HG02763 (cell line): ENCODE data around the gene AGPAT3.
"Not testable (repeated sequence)": the region's sequence is repeated elsewhere in the genome, so short reads cannot be mapped to it uniquely, and the experiment has no call there.

ENCODE experiments used
- ATAC-seq: cut with Tn5 transposase; IDR thresholded peaks from one replicate; pipeline ENCODE4 v1.9.1; 2021; ENCODE audit warnings: mild to moderate bottlenecking, moderate library complexity; ENCODE audit not compliant: unreplicated experiment

Gene AGPAT3, protein sequence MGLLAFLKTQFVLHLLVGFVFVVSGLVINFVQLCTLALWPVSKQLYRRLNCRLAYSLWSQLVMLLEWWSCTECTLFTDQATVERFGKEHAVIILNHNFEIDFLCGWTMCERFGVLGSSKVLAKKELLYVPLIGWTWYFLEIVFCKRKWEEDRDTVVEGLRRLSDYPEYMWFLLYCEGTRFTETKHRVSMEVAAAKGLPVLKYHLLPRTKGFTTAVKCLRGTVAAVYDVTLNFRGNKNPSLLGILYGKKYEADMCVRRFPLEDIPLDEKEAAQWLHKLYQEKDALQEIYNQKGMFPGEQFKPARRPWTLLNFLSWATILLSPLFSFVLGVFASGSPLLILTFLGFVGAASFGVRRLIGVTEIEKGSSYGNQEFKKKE

DNA sequence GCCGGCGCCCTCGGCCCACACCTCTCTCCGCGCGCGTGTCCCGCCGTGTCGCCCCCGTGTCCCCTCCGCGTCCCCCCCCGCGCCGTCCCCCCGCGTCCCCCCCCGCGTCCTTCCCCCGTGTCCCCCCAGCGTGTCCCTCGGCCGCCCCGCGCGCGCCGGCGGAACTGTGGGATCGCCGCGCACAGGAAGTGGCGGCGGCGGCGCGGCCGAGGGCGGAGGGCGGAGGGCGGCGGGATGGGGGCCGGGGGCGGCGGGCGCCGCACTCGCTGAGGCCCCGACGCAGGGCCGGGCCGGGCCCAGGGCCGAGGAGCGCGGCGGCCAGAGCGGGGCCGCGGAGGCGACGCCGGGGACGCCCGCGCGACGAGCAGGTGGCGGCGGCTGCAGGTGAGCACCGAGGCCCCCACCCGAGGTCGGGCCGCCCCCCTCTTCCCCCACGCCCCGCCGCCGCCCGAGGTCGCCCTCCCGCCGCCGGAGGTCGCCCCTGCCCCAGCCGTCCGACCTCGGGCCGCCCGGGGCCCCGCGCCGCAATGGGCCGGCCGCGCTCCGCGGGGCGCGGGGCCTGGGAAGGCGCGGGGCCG lies at the start of gene AGPAT3:
AGPAT3 (plus strand) TSS at position 262 of the 578 bp plus-strand sequence. CDS start 94,459 bp downstream, outside the sequence.
- ATAC-seq, result no peak

DNA sequence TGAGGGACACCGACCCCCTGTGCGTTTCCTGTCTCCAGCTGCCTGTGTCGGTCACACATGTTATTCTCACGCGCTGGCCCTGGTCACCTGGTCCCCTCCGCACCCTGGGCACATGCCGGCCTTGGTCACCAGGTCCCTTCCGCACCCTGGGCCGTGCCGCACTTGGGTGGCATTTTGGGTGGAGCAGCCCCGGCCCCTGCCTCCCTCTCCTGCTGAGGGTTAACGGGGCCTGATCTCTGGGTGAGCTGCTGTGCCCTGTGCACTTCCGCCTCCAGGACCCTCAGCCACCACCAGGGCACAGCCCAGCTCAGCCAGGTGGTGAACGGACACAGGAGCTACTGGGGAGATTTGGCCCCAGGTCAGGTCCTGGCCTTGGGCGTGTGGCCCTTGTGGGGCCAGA lies 49.0 kb upstream of the AGPAT3 start:
- ATAC-seq, result no peak

DNA sequence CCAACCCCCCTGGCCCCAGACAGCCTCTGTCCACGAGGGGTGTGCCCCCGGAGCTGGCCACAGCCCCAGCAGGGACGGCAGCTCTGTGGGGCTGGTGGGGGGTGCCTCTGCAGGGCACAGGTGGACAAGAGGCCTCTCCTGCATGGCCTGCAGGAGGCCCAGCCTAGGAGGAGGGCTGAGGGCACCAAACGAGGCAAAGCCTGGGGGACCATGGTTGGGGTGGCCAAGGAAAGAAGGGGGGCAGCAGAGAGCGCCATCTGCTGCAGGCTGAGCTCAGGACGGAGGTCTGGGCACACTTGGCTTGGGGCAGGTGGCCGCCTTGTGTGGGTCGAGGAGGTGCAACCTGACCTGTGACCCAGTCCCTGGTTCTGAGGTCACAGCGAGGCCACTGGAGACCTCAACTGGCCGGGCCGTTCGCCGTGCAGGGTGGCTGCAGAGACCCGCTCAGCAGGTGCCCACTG lies 48.4 kb upstream of the AGPAT3 start:
- ATAC-seq, result no peak

DNA sequence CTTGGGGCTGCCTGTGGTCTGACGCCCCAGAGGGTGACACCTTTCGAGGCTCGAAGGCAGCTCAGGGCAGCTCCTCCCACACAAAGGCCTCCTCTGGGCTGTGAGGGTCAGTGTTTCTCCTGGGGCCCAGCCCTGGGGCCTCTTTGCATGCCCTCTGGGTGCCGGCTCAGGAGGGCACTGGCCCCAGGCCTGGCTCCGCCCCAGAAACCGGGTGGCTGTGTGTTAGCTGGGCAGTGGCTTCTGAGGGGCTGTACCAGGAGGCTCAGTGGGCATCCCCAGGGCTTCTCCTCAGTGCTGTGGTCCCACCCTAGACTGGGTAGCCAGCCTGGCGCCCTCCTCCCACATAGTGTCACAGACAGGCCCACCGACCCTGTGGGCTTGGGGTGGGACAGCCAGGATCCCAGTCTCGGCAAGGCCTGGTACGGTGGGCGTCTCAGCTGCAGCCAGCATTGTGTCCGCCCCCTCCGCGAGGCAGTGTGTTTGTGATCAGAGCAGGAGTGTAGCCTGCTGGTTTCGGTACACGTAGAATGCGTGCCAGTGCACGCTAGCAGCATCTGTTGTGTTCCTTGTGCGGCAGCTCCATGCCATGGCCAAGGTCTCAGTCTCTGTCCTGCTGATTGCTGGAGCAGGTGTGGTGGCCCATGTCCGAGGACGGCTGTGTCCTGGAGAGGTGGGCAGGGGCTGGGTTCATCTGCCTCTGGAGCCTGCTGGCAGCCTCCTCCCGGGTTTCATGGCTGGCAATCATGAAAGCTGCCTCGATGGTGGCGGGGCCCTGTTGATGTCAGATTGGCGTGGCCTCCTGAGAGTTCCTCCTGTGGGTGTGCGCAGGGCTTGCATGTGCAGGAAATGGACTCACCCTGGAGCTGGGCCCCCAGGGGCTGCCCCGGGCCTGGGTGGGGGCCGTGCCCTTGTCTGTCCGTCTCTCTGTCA lies 47.6 kb upstream of the AGPAT3 start:
- no peak for ATAC-seq

DNA sequence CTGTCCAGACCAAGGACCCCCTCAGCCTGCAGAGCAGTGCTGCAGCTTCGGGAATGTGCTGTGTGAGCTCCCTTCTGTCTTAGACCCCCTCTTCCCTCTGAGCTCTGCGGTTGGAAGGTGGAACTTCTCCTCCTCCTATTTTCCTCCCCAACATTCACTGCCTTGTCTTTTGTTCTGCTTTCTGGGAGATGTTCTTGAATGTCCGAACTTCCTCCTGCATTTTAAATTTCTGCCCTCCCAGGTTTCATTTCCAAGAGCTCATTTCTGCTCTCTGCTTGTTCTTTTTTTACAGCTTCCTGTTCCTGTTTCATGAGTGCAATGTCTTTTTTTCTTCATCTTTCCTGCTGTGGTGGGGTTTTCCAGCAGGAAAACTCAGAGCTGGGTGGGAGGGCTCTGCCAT lies 46.3 kb upstream of the AGPAT3 start:
- ATAC-seq, result no peak

DNA sequence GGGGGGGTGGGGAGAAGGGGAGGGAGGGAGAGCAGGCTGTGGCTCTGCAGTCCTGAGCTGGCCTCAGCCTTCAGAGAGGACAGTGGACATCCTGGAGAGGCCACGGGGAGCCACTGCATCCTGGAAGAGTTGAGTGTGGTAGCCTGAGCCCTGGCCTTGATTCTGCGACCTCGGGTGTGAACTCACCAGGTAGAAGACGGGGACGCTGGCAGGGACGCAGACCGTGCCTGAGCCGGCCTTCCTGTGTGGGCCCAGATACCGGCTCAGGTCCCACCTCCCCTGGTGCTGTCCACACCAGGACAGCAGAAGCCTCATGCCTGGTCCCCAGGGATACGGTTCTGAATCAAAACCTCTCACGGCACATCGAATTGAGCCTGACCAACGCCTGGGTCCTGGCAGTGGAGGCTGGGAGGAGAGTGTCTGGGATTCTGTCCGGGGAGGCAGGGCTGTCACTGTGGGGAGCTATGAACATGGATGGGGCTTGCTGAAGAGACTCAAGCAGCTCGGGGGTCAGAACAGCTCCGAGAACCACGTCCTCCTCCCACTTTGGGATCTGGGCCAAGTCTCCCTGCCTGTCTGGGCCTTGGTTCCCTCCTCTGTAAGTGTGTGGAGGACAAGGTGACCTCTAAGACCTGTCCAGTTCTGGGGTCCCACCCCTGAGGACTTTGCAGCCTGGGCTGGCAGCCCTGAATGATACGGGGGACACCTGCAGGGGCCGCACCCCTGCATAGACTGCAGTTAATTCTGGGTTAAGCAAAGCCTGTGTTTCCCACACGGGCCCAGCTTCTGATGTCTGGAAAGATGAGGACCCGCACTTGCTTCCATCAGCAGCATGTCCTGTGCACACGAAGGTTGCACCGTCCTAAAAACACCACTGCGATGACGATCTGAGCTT lies 45.3 kb upstream of the AGPAT3 start:
- ATAC-seq, result no peak

DNA sequence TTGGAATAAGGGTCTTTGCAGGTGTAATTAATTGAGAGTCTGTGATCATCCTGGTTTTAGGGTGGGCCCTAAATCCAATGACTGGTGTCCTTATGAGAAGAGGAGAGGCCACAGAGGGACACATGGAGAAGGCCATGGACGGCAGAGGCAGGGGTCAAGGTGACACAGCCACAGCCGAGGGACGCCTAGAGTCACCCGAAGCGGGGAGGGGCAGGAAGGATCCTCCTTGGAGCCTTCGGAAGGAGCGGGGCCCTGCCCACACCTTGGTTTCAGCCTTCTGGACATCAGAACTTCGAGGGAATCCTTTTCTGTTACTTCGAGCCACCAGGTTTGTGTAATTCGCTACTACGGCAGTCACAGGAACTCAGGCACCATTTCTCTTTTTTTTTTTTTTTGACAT lies 44.6 kb upstream of the AGPAT3 start:
- no peak for ATAC-seq

DNA sequence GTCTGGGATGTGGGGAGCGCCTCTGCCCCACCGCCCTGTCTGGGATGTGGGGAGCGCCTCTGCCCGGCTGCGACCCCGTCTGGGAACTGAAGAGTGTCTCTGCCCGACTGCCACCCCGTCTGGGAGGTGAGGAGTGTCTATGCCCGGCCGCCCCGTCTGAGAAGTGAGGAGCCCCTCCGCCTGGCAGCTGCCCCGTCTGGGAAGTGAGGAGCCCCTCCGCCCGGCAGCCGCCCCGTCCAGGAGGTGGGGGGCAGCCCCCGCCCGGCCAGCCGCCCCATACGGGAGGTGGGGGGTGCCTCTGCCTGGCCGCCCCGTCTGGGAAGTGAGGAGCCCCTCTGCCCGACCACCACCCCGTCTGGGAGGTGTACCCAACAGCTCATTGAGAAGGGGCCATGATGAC lies 42.9 kb upstream of the AGPAT3 start:
- not testable (repeated sequence) for ATAC-seq

DNA sequence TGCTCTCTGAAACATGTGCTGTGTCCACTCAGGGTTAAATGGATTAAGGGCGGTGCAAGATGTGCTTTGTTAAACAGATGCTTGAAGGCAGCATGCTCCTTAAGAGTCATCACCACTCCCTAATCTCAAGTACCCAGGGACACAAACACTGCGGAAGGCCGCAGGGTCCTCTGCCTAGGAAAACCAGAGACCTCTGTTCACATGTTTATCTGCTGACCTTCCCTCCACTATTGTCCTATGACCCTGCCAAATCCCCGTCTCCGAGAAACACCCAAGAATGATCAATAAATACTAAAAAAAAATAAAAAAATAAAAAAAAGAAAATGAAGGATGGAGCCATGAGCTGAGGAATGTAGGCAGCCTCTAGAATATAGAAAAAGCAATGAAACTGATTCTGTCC lies 42.3 kb upstream of the AGPAT3 start:
- ATAC-seq, result not testable (repeated sequence)

DNA sequence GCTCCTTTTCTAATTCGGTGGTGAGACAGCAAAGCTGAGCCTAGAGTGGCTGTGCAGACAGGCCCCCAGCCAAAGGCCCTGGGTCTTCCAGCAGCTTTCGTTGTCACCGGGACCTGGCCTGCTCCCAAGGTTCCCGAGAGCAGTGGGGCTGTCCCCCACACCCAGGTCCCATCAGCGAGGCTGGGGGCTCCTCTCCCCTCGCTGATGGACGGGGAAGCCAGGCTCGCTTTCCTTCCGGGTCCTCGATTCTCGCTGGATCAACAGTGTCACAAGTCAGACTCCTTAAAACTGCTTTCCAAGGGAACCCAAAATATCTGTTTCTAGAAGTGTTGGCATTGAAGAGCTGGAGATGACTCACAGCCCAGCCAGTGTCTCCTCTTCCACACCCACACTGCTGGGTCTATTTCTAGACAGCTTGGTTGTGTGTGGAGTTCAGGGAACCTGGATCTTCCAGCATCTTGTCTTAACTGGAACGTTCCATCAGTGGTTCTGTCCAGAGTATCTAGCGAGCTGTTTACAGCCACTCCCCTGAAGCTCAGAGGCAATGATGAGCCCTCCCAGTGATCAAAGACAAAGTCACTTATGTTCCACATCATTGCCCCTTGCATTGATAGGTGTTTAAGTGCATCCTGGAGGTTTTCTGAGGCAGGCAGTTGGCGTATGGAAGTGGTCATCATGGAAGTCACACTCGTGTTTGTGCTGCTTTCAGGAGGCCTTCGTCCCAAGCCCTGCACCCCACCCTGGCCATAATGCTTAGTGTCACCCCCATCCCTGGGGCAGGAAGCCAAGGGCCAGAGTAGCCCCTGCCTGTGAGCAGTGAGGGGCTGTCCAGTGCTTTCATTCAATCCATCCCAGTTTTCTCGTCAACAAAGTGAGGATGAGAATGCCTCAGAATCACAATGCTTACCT lies 40.4 kb upstream of the AGPAT3 start:
- ATAC-seq, result no peak

DNA sequence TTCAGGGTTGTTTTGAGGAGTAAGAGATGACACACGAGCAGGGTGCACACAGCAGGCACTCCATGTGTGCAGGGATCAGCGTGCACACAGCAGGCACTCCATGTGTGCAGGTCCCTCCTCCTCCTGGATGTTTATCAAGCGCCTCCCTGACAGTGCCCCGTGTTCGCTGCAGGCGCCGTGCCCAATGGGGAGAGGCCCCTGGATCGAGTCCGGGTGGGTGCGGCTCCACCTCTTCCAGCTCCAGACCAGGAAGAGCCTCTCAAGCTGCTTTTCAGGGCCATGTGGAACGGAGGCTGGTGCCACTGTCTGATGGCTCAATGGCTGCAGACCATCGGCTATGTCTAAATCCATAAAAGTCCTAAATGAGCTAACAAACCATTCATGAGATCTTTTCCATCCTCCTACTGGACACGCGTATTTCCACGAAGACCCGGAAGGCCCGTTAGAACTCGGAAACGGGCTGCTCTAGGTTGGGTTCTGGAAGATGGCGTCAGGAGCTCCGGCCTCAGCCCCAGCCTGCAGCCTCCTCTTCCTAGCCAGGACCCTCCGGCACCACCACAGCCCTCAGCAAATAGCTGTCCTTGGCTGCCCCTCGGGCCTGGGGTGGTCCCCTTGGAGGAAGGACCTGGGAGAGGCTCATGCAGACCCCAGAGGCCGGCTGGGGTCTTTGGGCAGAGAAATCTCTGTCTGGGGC lies 39.6 kb upstream of the AGPAT3 start:
- no peak for ATAC-seq

DNA sequence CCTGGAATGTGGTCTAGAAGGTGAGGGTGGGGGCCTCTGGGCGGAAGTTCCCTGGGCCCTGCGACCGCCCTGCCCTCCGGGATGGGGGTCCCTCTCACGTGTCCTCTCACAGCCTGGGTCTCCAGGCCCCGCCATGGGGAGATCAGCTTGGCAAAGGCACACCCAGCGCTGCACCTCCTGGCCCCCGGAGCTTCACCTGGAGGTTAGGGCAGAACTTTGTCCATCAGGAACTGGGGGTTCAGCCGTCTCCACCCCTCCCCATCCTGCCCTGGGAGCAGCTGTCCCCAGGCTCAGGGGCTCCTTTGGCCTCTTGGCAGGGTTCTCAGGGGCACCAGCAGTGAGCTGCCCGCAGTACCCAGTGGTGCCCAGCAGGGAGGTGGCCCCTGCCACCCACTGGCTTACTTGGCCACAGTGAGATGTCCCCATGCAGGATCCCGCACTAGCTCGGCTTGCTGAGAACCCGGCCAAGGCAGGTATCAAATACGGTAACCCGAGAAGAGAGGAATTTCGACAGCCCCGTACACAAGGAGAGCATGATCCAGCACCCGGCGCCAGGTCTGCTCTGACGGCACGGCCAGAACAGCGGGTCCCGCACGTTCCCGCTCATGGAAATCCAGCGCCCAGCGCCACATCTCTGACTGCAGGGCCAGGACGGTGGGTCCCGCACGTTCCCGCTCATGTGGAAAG lies 38.9 kb upstream of the AGPAT3 start:
- no peak for ATAC-seq

DNA sequence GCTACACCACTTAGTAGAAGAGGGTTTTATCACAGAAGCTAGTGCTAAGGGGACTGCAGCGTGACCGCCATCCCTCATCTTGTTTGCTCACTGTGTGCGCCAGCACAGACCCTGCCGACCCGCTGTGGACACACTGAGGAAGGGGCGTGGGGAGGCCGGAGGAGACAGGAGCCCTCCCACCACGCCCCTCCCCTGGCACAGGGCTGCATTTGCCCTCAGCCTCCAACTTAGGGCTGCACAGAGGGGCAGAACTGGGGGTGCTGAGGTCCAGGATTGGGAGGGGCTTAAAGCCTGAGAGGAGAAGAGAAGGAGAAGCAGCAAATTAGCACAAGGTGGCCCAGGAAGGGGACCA lies 38.4 kb upstream of the AGPAT3 start:
- no peak for ATAC-seq

DNA sequence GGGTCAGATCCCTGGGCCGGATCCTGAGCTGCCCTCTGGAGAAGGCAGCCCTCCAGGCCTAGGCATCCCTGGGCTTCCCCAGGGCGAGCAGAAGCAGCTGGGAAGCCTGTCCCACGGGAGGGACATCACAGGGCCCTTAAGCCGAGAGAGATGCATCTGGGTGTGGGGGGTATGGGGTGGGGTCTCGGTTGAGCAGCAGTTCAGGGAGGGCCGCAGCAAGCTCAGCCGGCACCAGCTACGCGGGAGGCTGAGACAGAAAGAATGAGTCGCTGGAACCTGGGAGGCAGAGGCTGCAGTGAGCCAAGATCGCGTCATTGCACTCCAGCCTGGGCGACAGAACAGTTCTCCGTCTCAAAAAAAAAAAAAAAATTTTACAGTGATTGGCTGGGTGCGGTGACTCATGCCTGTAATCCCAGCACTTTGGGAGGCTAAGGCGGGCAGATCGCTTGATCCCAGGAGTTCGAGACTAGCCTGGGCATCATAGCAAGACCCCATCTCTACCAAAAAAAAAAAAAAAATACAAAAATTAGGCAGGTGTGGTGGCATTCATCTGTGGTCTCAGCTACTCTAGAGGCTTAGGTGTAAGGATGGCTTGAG lies 37.9 kb upstream of the AGPAT3 start:
- no peak for ATAC-seq

DNA sequence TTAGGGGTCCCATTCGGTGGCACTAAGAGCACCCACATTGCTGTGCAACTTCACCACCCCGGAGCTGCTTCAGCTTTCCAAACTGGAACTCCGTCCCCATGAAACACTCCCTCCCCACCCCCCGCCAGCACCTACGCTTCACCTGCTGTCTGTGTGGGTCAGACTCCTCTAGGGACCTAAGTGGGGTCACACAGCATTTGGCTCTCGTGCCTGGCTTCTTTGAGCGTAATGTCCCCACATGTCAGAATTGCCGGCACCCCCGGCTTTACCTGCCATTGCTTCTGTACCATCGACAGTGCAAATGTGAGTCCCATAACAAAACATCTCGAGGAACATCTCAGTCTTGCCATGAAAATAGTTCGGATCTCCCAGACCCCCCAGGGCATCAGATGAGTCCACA lies 35.9 kb upstream of the AGPAT3 start:
- ATAC-seq, result no peak

DNA sequence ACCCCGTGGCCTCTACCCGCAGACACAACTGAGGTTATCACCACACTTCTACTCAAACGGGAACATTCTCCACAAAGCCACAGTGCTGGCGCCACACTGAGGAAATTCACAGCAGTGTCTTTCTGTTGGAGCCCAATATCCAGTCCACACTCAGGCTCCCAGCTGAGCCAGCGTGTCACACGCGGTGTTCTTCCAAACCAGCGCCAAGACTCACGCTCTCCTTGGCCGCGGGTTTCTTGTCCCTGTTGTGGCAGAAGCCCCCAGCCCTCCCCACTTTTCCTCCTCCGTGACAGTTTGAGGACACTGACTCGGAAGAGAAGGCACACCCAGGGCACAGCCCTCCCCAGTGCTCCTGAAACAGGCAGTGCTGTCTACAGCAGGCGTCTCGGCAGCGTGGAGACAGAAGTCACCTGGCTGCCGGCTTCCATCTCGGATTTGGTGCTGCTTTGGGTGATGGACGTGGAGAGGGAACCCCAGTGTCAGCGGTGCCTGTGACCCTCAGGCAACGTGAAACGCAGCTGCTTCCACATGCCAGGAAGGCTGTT lies 35.4 kb upstream of the AGPAT3 start:
- no peak for ATAC-seq

DNA sequence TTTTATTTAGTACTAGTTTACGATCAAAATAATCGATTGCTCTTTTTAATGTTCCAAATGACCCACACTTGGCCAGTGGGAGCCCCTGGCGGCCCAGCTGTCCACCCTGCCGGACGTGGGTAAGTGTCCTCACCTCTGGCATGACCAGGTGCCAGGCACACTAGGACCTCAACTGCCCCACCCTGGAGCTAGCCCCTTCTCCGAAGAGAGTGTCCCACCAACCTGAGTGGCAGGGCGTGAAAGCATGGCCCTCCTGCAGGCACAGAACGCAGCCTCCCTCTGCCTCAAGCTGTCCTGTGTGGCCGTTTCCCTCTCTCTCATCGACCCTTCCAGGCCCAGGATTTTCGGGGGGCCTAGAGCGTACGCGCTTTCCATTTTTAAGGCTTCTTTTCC lies 32.9 kb upstream of the AGPAT3 start:
- no peak for ATAC-seq

DNA sequence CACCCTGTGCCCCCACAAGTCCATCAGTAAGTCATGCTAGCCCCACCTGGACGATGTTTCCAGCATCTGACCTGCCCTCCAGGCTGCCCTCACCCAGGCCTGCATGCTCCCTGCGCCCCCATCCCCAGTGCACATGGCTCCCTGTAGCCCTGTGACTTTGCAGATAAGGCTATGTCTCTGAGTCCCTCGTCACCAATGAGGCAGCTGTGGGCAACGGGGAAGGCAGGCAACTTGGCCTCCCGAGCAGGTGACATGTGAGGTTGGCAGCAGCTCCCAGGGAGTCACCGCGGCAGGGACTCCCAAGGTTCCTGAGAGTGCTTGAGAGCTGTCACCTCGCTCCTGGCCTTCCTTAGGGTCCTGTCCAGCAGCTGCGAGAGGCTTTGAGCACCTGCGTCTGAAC lies 32.4 kb upstream of the AGPAT3 start:
- no peak for ATAC-seq
